OCI-LY3 (cell line): ENCODE data around the gene WDR5B.

Source experiments
- H2AFZ ChIP-seq: fragments of 200-600, 300-600 bp; shearing (Covaris generic); 2 replicates; pipeline ENCODE4 v1.6.0; 2014; ENCODE audit warnings: antibody characterized with exemption, low read depth, low read length
- H3K27ac ChIP-seq: fragments of 200-600, 300-600 bp; sonication (generic); 2 replicates; pipeline ENCODE4 v1.5.1; 2014; ENCODE audit warnings: mild to moderate bottlenecking, low read length, moderate library complexity, mixed read lengths
- H3K27me3 ChIP-seq: fragments of 200-600, 300-600 bp; sonication (generic); 2 replicates; pipeline ENCODE4 v1.6.1; 2014; ENCODE audit warnings: low read depth, low read length, mixed read lengths
- H3K36me3 ChIP-seq: fragments of 200-600, 300-600 bp; sonication (generic); replicated peaks from 2 replicates; pipeline ENCODE3; 2014; ENCODE audit warnings: low read depth, low read length, mixed read lengths
- H3K4me1 ChIP-seq: fragments of 300-600, 200-600 bp; sonication (generic); 2 replicates; pipeline ENCODE4 v1.6.1; 2014; ENCODE audit warnings: low read length, mixed read lengths
- H3K4me2 ChIP-seq: fragments of 200-600, 300-600 bp; sonication (generic); 2 replicates; pipeline ENCODE4 v1.6.1; 2014; ENCODE audit warnings: low read length, mixed read lengths
- H3K4me3 ChIP-seq: fragments of 300-600, 200-600 bp; sonication (generic); 2 replicates; pipeline ENCODE4 v1.5.1; 2014; ENCODE audit warnings: antibody characterized with exemption, mild to moderate bottlenecking, low read length, moderate library complexity
- H3K79me2 ChIP-seq: fragments of 300-600, 200-600 bp; shearing (Covaris generic); 2 replicates; pipeline ENCODE4 v1.6.1; 2014; ENCODE audit warnings: mild to moderate bottlenecking, low read length, mixed read lengths
- H3K9ac ChIP-seq: fragments of 300-600, 200-600 bp; shearing (Covaris generic); 2 replicates; pipeline ENCODE4 v1.6.0; 2014; ENCODE audit warnings: mild to moderate bottlenecking, low read length, moderate library complexity
- H3K9me3 ChIP-seq: fragments of 200-600, 300-600 bp; shearing (Covaris generic); 2 replicates; pipeline ENCODE4 v1.6.1; 2014; ENCODE audit warnings: low read length, mixed read lengths; ENCODE audit not compliant: insufficient read depth
- H4K20me1 ChIP-seq: fragments of 200-600, 300-600 bp; sonication (generic); 2 replicates; pipeline ENCODE4 v1.6.1; 2016; ENCODE audit warnings: low read length, mixed read lengths; ENCODE audit not compliant: insufficient read depth
- EZH2phosphoT487 ChIP-seq: fragments of 200-600 bp; shearing (Covaris generic); IDR thresholded peaks from 2 replicates; pipeline ENCODE4 v1.6.1; 2018; ENCODE audit warnings: antibody characterized with exemption, mixed run types, low read depth
- TF ChIP-seq, protein P1 (sequence below): fragments of 200-600, 300-600 bp; sonication (generic); IDR thresholded peaks from 2 replicates; pipeline ENCODE4 v1.5.1; 2014; ENCODE audit warnings: antibody characterized with exemption, low read length, low read depth

Gene WDR5B

DNA sequence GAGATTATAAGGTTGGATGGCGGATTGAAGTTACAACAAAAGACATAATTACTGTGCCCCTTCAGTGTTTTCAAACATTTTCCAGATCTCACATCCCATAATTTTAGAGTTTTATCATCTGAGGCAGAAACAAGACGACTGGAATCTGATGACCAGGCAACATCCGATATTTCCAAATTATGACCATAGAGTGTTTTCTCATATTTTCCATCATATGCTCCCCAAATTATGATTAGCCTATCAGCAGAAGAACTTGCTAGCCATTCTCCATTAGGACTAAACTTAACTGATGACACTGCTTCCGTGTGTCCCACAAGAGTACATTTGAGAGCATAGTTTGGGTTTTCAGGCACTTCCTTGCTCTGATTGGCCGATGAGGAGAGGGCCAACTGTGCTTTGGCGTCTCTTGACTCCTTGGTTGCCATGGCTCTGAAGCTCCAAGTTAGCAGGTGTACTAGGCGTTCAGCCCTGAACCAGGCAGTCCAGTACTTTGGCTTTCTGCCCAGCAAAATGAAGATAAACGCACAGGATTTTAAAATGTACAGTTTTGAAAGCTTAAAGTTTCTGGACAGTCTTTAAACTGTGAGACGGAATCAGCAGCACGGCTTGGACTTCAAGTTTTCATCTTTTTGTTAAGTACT lies 638 bp downstream of the WDR5B start:
- H2AFZ ChIP-seq, result peak overlapping the region; percentile 76

DNA sequence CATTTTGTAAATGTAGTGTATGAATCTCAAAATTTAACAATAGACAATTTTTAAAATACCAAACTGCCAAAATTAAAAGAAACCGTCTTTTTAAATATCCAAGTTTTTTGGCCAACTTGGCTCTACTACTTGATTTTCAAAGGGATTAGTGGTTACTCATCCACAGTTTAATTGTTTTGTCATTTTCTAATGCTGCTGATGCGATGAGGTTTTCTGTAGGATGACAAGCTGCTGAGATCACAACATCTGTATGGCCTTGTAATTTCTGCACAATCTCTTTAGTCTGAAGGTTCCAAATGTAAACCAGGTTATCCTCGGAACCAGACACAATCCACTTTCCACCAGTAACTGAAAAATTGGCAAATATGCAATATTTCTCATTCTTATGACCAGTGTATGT lies 1.5 kb downstream of the WDR5B start:
- Histone ChIP-seq H3K36me3 (peaks cover 23% of the 10 kb centered on the region), H2AFZ (no peak overlapping the region), H4K20me1 (no peaks in the 10 kb centered on the region), H3K27me3 (no peaks in the 10 kb centered on the region), H3K9me3 (no peaks in the 10 kb centered on the region), H3K27ac (no peak overlapping the region), H3K9ac (no peak overlapping the region), H3K4me1 (peaks cover 12% of the 10 kb centered on the region), H3K79me2 (peaks cover 47% of the 10 kb centered on the region), H3K4me2 (peak overlapping the region; percentile 95; the same call in 1 of the 2 replicates), H3K4me3 (no peak overlapping the region)
- TF ChIP-seq, protein P1, sequence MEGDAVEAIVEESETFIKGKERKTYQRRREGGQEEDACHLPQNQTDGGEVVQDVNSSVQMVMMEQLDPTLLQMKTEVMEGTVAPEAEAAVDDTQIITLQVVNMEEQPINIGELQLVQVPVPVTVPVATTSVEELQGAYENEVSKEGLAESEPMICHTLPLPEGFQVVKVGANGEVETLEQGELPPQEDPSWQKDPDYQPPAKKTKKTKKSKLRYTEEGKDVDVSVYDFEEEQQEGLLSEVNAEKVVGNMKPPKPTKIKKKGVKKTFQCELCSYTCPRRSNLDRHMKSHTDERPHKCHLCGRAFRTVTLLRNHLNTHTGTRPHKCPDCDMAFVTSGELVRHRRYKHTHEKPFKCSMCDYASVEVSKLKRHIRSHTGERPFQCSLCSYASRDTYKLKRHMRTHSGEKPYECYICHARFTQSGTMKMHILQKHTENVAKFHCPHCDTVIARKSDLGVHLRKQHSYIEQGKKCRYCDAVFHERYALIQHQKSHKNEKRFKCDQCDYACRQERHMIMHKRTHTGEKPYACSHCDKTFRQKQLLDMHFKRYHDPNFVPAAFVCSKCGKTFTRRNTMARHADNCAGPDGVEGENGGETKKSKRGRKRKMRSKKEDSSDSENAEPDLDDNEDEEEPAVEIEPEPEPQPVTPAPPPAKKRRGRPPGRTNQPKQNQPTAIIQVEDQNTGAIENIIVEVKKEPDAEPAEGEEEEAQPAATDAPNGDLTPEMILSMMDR, result no peak
- TF ChIP-seq EZH2phosphoT487, result no peak

More for the DNA sequence above, 638 bp downstream of the WDR5B start:
- Histone ChIP-seq H3K27ac (peak overlapping the region; percentile 77), H3K9ac (peak overlapping the region; percentile 88), H3K4me2 (peak overlapping the region; percentile 95), H3K4me1 (peaks cover 12% of the 10 kb centered on the region), H3K4me3 (peak overlapping the region; percentile 92), H3K27me3 (no peaks in the 10 kb centered on the region), H3K9me3 (no peaks in the 10 kb centered on the region), H4K20me1 (no peaks in the 10 kb centered on the region), H3K79me2 (peaks cover 47% of the 10 kb centered on the region), H3K36me3 (peaks cover 19% of the 10 kb centered on the region)
- TF ChIP-seq, protein P1, result no peak
- TF ChIP-seq EZH2phosphoT487, result no peak

DNA sequence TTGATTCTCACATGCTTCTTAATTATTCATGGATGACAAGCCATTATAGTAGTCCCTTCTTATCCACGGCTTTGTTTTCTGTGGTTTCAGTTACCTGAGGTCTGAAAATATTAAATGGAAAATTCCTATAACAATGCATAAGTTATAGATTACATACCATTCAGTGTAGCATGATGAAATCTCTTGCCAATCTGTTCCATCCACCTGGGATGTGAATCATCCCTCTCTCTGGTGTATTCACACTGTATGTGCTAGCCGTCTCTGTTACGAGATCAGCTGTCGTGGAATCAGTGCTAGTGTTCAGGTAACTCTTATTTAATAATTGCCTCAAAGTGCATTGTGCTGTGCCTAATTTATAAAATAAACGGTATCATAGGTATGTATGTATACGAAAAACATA lies 5.2 kb downstream of the WDR5B start:
- Histone ChIP-seq H3K36me3 (peaks cover 55% of the 10 kb centered on the region), H3K4me3 (no peak overlapping the region), H3K27me3 (no peaks in the 10 kb centered on the region), H3K9ac (no peak overlapping the region), H3K79me2 (peaks cover 34% of the 10 kb centered on the region), H4K20me1 (no peaks in the 10 kb centered on the region), H2AFZ (no peak overlapping the region), H3K4me2 (no peak overlapping the region), H3K27ac (no peak overlapping the region), H3K9me3 (no peaks in the 10 kb centered on the region), H3K4me1 (peaks cover 8% of the 10 kb centered on the region)
- TF ChIP-seq, protein P1, result no peak
- no peak for TF ChIP-seq EZH2phosphoT487

DNA sequence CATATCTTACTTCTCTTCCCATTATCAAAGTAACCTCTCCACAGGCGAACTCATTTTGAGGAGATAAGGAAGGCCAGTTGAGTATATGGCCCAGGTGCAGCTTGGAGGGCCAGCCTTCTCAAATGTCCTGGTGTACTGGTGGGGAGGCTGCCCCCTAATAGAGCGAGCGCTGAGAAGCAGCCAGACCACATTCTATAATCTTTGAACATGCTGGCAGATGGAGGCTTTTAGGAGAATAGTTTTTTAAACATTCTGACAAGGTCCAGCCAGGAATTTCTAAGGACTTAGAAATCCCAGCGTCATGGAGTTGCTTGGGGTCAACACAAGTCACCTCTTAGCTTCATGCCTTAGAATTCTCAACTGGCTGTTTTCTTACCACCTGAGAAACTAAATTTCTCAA lies 5.8 kb downstream of the WDR5B start:
- H3K27ac ChIP-seq, result no peak overlapping the region
- H3K4me2 ChIP-seq, result no peak overlapping the region
- no peaks in the 10 kb centered on the region for H3K9me3 ChIP-seq
- no peak overlapping the region for H2AFZ ChIP-seq
- H3K27me3 ChIP-seq, result no peaks in the 10 kb centered on the region
- H3K4me3 ChIP-seq, result no peak overlapping the region
- H3K79me2 ChIP-seq, result peaks cover 29% of the 10 kb centered on the region
- TF ChIP-seq, protein P1, result no peak
- peaks cover 5% of the 10 kb centered on the region for H3K4me1 ChIP-seq
- peaks cover 60% of the 10 kb centered on the region for H3K36me3 ChIP-seq
- no peak overlapping the region for H3K9ac ChIP-seq
- no peaks in the 10 kb centered on the region for H4K20me1 ChIP-seq
